ENCODE measurements around the gene TMEM45A.

The TMEM45A gene

DNA sequence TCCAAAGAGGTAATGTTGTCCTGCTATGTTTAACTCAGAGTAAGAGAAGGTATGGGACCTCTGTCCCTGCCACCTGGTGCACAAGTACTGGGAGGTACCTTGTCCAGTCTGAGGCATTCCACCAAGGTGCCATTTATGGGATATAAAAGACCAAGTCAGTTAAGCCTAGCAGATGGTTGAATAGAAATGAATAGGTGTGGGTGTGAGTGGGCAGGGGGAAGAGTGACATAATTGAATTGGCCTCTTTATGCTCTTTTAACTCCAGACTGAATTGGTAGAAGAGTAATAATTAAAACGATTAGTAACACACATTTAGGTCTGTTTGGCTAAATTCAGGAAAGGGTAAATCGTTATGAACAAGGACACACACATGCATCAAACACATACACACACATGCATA, 117.5 kb downstream of the TMEM45A start:
- no peak for DNase-seq (ENCODE audit: low spot score)
- no peak for FAIRE-seq

DNA sequence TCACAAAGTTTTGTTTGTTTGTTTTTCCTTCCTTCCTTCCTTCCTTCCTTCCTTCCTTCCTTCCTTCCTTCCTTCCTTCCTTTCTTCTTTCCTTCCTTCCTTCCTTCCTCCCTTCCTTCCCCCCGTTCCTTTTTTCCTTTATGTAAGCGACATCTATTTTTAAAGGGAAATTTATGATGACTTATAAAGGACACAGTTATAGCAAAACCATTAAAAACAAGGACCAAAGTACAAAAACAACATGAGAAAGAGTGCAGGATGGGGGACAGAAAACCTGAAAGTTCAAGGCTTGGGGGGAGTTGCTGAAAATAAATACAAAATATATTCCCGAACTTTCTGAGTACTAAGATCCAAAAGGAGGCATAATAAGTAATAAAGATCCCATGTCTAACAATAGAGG, 118.8 kb downstream of the TMEM45A start:
- FAIRE-seq (no peak), DNase-seq (ENCODE audit: low spot score) (no peak)

DNA sequence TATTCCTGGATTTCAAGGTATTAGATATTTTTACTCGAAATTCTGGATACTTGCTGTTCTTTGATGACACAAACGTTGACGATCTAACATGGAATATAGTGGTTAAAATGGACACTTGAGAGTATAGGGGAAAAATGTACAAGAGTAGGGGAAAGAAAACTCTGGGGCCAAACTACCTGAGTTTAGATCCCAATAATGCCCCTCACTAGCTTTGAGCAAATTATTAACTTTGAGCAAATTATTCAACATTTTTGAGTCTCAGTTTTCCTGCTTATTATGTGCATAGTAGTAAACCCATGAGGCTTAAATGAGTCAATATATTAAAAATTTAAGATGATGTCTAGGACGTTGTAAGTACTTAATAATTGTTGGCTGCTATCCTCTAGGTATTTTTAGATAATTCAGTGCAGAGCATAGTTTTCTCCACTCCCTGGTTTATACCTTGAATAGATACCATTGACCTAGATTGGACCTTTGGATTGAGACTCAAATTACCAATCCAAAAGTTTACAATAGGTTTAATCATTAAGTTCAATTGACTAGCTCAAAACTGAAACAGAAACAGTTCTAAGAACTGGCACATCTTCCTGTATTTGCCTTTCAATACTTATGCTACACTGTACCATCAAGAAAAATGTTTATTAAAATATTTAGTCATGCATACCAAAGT, 121.4 kb downstream of the TMEM45A start:
- FAIRE-seq: no peak

DNA sequence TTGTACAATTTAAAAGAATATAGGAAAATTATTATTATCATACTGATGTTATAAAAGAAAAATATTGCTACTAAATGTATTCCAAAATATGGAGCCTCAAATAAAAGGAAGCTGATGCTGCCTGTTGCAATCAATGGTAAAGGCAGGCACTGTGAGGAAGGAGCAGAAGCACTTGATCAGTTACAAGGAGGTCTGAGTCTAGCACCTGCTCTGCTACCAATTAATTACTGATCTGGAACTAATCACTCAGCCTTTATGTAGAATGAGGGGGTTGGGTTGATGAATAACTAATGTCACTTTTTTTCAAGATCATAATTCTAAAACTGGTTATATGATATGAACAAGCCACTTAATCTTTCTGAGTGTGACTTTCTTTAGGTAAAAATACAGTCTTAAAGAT, 122.5 kb downstream of the TMEM45A start:
- no peak for FAIRE-seq
- no peak for DNase-seq (ENCODE audit: low spot score)

More for the DNA sequence above, 121.4 kb downstream of the TMEM45A start:
- no peak for DNase-seq (ENCODE audit: low spot score)

DNA sequence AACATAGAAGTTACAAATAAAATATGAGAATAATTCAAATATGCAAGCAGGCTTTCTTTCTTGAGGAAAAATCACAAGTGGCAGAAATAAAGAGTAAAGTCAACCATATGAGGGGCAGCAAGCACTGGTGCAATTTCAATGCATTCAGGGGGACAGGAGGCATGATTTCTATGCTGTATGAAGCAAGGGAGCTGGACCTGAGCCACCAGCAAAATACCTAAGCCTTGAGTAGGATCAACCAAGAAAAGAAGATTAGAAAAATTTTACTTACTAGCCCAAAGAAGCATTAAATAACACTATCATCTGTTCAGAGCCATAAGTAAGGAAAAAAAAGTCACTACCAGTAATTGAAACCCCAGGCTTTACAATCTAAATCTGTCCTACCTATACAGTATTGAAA, 123.3 kb downstream of the TMEM45A start:
- FAIRE-seq (no peak), DNase-seq (ENCODE audit: low spot score) (no peak)

DNA sequence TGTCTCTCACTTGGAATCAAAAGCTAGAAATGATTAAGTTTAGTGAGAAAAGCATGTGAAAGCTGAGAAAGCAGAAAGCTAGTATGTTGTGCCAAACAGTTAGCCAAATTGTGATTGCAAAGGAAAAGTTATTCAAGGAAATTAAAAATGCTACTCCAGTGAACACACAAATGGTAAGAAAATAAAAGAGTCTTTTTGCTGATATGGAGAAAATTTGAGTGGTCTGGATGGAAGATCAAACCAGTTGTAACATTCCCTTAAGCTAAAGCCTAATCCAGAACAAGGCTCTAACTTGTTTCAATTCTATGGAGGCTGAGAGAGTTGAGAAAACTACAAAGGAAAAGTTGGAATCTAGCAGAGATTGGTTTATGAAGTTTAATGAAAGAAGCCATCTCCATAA, 128.8 kb downstream of the TMEM45A start:
- DNase-seq (ENCODE audit: low spot score): no peak
- FAIRE-seq: no peak

Measured in RCC 7860 (cell line).